NCI-H2171 (cell line): ENCODE data around the gene PCYT1A.
"Not testable (repeated sequence)": the region's sequence is repeated elsewhere in the genome, so short reads cannot be mapped to it uniquely, and the experiment has no call there.

Experiments
- DNase-seq: peaks from one replicate; lab custom pipeline; 2025; lab: John Stamatoyannopoulos, UW

Gene PCYT1A

DNA sequence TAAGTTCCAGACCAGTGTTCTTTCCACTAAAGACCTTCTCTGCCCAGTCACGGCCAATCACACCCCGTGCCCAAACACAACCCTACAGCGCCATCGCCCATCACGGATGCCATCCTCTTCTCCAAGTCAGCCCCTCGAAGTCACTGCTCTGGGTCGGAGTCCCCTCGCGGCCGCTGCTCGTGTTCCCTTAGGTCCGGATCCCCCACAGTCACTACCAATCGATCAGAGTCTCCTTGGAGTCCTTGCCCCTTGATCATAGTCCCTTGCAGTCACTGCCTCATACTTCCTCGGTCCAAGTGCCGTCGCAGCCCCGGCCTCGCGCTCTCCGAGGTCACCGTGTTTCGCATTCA, 461 bp downstream of the PCYT1A start:
- no peak for DNase-seq

DNA sequence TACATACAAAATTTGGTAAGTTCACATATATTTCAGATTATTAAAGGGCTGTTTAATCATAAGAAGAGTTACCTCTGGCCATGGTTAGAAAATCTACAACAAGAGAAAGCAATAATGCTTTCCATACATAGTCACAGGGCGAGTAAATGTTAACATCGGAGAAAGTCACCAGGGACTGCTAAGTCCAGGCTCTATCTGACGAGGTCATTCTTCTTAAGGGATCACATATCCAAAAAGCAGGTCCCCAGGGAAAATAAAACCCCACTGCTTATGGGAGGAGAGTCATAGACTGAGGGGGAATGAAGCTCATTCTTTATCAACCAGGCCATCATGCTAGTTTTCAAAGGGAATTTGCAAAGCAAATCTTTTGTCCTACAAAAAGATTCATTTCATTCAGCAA, 3.1 kb downstream of the PCYT1A start:
- no peak for DNase-seq

DNA sequence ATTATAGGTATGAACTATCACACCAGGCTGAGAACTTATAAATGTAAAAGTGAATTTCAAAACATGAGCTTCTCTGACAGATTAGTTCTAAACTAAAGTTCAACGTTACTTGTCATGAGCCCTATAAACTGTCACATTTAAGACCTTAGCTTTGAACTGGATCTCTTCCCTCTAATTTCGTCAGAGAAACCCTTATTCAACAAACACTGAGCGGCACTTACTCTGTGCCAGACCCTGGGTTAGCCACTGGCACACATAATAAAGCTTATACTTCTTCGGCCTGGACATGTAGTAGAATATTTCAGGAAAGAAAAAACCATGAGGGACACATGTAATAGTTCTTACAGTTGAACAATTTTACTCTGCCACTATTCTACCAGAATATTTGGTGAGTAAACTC, 5.6 kb downstream of the PCYT1A start:
- DNase-seq, result no peak

DNA sequence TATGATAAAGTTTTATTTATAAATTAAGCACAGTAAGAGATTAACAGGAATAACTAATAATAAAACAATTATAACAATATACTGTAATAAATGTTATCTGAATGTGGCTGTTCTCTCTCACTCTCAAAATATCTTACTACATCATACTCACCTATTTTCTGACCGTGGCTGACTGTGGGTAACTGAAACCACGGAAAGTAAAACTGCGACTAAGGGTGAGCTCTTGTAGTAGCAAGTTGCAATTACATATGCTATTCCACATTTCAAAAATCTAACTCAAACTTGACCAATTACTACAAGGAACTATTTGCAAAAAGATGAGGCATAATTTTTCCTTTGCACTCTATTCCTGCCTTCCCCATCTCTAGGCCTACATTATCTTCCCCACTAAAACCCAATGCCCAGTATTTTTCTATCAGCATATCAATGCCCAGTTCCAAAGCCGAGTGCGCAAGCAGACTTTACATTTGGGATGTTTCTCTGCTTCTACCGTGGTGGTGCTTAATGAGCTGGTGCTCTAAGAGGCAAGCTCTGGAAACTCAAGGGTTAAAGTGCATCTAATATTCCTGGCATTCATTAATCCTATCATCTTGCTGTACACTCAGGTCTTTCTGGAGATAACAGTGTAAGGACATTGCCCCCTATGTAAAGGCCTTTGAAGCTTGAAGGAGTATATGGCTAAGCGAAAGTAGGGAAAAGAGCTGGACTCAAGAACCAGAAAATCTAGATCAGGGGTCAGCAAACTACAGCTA, 6.7 kb downstream of the PCYT1A start:
- no peak for DNase-seq

DNA sequence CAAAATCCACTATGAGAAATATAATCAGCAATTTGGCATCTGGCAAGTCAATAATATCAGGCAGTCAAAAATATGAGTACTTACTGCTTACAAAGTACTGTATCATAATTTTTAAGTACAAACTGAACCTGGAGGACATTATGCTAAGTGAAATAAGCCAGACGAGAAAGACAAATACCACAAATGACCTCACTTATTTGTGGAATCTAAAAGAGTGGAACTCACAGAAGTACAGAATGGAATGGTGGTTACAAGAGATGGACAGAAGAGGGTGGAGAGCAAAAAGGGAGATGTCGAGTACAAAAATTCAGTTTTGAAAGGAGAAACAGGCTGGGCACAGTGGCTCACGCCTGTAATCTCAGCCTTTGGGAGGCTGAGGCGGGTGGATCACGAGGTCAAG, 12.4 kb downstream of the PCYT1A start:
- no peak for DNase-seq

DNA sequence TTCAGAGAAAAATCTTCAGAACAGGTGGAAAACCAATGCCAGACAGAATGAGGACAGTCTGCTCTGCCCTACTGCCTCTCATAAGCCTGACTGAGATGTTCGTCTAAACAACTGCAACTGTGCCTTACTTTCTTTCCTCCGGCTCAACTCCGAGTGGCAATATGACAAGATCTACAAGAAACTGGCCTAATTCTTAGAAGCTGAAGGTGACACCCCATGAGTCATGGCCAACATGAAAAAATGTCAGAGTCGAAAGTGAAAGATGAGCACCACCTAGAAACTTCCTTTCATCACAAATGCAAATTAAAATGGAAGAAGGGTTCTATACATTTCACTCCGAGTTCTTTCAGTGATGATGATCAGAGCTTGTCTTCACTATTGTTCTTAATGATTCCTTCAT, 12.9 kb downstream of the PCYT1A start:
- no peak for DNase-seq

DNA sequence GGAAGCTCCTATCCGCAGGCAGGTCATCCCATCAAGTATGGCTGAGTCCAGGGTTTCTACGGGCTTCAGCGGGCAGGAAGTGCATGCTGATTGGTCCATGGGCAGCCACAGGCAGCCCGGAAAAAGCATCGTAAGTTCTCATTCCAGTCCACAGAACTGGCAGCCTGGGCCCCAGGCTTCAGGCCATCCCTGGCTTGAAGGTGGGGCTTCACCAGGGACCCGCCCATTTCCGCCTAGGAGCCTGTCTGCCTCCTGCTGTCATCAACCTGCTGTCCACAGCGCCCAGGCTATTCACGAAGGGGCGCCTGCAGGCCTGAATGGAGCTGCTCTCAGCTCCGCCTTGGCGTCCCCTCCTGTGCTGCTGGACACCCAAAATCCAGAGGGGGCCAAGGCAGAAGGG, 13.9 kb downstream of the PCYT1A start:
- no peak for DNase-seq

DNA sequence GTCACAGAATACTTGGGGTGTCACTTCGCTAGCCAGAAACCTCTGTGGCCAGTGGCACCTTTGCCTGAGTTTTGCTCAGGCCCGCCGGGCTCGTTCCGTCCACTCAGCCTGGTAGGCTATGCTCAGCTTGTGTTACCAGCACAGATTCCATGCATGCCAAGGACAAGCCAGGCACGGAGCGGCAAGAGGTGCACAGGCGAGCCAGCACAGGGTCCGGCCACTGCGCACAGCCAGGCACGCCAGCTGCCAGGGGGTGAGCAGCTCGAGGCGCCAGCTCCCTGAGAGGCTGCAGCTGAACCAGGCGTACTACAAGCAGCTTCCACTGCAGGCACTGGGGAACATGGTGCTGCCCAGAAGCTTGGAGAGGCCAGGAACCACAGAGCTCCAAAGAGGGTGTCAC, 14.7 kb downstream of the PCYT1A start:
- DNase-seq, result no peak

DNA sequence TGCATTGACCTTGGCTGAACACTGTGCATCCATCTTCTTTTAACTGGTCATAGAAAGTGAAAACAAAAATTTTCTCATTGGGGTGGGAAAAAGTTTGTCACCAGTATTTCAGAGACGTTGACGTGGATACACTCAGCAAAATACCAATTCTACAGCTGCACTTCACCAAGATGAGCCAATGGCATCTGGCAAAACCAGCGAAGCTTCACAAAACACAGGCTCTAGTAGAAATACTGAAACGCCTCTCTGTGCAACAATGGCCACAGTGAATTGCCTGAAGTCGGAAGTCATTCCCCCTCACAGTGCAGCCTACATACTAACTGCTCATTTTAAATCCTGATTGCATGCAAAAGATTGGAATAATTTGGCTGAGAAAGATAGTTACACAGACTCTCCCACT, 17.0 kb downstream of the PCYT1A start:
- DNase-seq, result no peak

- no peak for DNase-seq
Observed at GRCh38 chr3:196268284-196269163, 19.0 kb downstream of the PCYT1A start.

DNA sequence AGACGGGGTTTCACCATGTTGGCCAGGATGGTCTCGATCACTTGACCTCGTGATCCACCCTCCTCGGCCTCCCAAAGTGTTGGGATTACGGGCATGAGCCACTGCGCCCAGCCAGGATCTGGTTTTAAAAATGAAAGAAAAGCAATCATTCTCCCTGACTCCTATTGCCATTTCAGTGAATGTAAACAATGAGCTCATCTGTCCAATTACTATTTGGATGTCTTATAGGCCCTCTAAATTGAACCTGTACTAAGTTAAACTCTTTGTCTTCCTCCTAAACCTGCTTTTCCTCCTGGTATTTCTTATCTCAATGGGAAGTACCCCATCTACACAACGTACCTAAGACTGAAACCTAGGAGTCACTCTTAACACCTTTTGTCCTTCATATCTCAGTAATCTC, 23.7 kb downstream of the PCYT1A start:
- no peak for DNase-seq

DNA sequence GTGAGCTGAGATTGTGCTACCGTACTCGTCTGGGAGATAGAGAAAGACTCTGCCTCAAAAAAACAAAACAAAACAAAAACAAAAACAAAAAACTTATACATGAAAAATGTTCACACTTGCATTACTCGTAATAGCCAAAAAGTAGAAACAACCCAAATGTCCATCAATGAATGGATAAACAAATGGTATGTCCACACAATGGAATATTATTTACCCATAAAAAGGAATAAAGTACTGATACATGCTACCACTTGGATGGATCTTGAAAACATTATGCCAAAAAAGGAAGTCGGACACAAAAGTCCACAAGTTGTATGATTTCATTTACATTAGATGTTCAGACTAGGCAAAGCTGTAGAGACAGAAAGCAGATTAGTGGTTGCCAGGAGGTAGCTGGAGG, 26.7 kb downstream of the PCYT1A start:
- DNase-seq, result no peak

- DNase-seq, result no peak
Observed at GRCh38 chr3:196255776-196256175, 31.8 kb downstream of the PCYT1A start.

DNA sequence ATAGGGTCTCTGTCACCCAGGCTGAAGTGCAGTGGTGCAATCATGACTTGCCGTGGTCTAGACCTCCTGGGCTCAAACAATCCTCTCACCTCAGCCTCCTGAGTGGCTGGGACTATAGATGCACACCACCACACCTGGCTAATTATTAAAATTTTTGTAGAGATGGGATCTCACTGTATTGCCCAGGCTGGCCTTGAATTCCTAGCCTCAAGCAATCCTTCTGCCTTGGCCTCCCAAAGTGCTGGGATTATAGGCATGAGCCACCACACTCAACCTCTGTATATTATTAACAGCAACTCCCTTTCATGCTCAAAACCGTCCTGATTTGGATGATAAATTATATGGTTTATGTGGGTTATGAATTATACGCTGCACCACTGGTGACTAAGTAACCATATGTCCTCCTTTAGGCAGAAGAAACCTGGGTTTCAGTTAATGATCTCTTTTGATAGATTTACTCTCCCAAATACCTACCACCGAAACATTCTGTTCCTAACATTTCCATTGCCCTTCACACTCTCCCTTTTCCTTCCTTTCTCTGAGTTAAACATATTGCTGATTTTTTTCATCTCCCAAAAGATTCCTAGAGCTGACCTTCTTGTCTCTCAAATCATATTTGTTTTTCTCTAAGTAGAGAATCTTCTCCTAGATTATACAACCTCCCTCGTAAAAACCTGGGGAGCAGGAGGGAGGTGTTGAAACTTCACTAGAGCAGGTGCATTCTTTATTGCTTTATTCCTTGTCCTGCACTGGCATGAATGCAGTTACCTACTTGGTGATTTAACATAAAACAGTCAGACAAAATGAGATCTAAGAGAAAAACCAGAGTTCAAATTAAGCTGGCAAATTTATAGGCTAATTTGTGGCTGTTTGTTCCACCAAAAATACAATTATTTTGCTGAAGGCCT, 32.9 kb downstream of the PCYT1A start:
- DNase-seq, result no peak

GRCh38 chr3:196251918-196252317, 35.6 kb downstream of the PCYT1A start:
- DNase-seq, result no peak

GRCh38 chr3:196246612-196247308, 40.8 kb downstream of the PCYT1A start:
- DNase-seq, result no peak

DNA sequence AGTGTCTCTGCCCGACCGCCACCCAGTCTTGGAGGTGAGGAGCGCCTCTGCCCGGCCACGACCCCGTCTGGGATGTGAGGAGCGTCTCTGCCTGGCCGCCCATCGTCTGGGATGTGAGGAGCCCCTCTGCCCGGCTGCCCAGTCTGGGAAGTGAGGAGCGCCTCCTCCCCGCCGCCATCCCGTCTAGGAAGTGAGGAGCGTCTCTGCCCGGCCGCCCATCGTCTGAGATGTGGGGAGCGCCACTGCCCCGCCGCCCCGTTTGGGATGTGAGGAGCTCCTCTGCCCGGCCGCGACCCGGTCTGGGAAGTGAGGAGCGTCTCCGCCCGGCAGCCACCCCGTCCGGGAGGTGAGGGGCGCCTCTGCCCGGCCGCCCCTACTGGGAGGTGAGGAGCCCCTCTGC, 43.4 kb downstream of the PCYT1A start:
- not testable (repeated sequence) for DNase-seq

DNA sequence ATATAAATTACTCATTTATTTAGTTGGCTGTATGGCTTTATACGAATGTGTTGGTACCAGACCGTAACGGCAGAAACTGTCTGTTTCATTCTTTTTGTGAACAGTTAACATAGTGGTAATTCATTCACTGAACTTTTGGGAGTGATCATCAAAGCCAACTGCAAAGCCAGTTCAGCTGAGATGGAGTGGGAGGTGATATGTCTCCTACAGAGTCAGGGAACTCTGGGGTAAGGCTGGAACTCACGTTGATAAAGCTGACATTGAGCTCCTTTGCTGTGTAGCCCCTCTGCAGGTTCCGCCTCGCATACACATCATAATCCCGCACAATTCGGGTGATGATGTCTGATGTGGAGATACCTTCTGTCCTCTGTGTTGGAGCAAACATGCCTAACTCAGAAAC, 45.8 kb downstream of the PCYT1A start:
- DNase-seq, result no peak

DNA sequence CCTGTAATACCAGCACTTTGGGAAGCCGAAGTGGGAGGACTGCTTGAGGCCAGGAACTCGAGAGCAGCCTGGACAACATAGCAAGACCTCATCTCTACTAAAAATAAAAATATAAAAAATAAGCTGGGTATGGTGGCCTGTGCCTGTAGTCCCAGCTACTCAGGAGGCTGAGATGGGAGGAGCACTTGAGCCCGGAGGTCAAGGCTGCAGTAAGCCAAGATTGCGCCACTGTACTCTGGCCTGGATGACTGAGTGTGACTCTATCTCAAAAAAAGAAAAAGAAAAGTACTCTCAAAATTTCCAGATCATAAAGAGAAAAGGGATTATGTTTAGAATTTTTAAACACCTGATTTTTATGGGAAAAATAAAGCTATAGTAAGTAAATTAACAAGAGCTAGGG, 47.1 kb downstream of the PCYT1A start:
- DNase-seq, result no peak

GRCh38 chr3:196238612-196239560, 48.6 kb downstream of the PCYT1A start:
- DNase-seq, result no peak

GRCh38 chr3:196237203-196237602, 50.3 kb downstream of the PCYT1A start:
- DNase-seq, result no peak
